ENCODE measurements around the gene SAT1. TPM values are rescaled to one million over a fixed set of nuclear protein-coding genes. Genes with fewer than 3 reads are reported as not detected.

Gene SAT1
- total RNA-seq, 4 donors from 2014 or later = 287 to 793 (median 450) TPM

GRCh38 chrX:23826653-23827052 is 43.7 kb downstream of the SAT1 start:
- no peak for DNase-seq
- Histone ChIP-seq H3K9me3 (no peaks in the 10 kb centered on the region), H3K36me3 (no peaks in the 10 kb centered on the region), H3K27ac (no peak overlapping the region), H3K27me3 (no peaks in the 10 kb centered on the region), H3K4me1 (no peaks in the 10 kb centered on the region), H3K4me3 (no peak overlapping the region)
- no peak for TF ChIP-seq POLR2A (IDR thresholded peaks at IDR 0.05)
- TF ChIP-seq, protein P1, sequence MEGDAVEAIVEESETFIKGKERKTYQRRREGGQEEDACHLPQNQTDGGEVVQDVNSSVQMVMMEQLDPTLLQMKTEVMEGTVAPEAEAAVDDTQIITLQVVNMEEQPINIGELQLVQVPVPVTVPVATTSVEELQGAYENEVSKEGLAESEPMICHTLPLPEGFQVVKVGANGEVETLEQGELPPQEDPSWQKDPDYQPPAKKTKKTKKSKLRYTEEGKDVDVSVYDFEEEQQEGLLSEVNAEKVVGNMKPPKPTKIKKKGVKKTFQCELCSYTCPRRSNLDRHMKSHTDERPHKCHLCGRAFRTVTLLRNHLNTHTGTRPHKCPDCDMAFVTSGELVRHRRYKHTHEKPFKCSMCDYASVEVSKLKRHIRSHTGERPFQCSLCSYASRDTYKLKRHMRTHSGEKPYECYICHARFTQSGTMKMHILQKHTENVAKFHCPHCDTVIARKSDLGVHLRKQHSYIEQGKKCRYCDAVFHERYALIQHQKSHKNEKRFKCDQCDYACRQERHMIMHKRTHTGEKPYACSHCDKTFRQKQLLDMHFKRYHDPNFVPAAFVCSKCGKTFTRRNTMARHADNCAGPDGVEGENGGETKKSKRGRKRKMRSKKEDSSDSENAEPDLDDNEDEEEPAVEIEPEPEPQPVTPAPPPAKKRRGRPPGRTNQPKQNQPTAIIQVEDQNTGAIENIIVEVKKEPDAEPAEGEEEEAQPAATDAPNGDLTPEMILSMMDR (IDR thresholded peaks at IDR 0.05) = no peak
- intact Hi-C loops (cut with DNase I) = no loop called here

DNA sequence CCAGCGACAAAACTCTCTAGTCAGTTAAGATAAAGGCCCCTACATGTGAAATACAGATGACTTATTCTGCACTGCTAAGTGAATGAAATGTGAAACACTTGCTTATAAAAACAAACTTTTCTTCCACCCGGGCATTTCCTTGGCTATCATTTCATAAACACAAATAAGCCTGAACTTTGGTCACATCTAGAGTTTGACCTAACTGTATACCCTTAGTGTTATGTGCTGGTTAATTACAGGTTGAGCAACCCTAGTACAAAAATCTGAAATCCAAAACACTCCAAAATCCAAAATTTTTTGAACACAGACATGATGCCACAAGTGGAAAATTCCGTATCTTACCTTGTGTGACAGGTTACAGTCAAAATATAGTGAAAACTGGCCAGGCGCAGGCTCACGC is 45.9 kb downstream of the SAT1 start:
- Histone ChIP-seq H3K4me1 (no peaks in the 10 kb centered on the region), H3K27ac (no peak overlapping the region), H3K27me3 (no peaks in the 10 kb centered on the region), H3K36me3 (no peaks in the 10 kb centered on the region), H3K4me3 (no peak overlapping the region), H3K9me3 (no peaks in the 10 kb centered on the region)
- intact Hi-C loops (cut with DNase I) = no loop called here
- no peak for DNase-seq
- 82 to 86% methylated on average over 3 to 5 of the region's 5 CpGs for WGBS, 2 donors
- TF ChIP-seq, protein P1 (IDR thresholded peaks at IDR 0.05) = no peak
- no peak for TF ChIP-seq POLR2A (IDR thresholded peaks at IDR 0.05)

DNA sequence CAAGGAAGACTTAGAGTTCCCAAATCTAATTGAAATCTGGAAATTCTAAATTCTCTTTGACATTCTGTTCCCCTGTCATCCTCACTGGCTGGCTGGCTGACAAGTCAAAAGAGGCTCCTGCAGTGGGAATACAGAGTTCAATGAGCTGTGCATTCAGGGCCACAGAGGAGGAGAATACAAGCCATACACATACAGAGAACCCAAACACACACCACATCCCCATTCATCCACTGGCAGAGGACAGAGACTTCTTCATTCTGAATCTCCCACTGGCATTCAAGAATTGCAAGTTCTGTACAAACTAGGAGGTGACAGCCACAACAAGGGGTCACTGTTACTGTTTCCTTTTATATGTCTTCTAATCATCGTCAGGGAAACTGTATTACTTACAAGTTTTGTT is 49.7 kb downstream of the SAT1 start:
- Histone ChIP-seq H3K27me3 (no peaks in the 10 kb centered on the region), H3K4me1 (no peaks in the 10 kb centered on the region), H3K9me3 (no peaks in the 10 kb centered on the region), H3K4me3 (no peak overlapping the region), H3K27ac (no peak overlapping the region), H3K36me3 (no peaks in the 10 kb centered on the region)
- intact Hi-C loops (cut with DNase I) = no loop called here
- TF ChIP-seq POLR2A (IDR thresholded peaks at IDR 0.05) = no peak
- TF ChIP-seq, protein P1 (IDR thresholded peaks at IDR 0.05) = no peak
- no peak for DNase-seq
- 82 to 100% methylated on average over 1 of the region's 1 CpG for WGBS, 2 donors

Small RNA genes lying within 50 kb of the gene (small RNA-seq; reads per million reads assigned to genes)
- 0 reads per million in 4 donors for gene RF00019

Other genes starting within 250 kb of the SAT1 start
- gene PRDX4, start 115.7 kb upstream of the SAT1 start, total RNA-seq = 100 to 1,000 TPM in 1 of 4 donors, 10 to 100 TPM in 3; 62.1 to 119 (median 74.6) TPM
- gene ACOT9, start 39.9 kb upstream of the SAT1 start, total RNA-seq = 10 to 100 TPM in 3 of 4 donors, 1 to 10 TPM in 1; 5.4 to 30.9 (median 14.8) TPM
- gene APOO, start 124.8 kb downstream of the SAT1 start, total RNA-seq = 10 to 100 TPM; 10.5 to 25.1 (median 13.7) TPM
- gene CXorf58, start 124.8 kb downstream of the SAT1 start, total RNA-seq = under 1 TPM in 2 of 4 donors, not detected in 2; 0.15 to 0.95 TPM
- 10 to 100 TPM in 1 of 4 donors, 1 to 10 TPM in 3; 2.5 to 11.8 (median 5.4) TPM for gene KLHL15, start 244.0 kb downstream of the SAT1 start, total RNA-seq